H1 (cell line): ENCODE results near the gene ATP6V1F. TPM values are rescaled to one million over a fixed set of nuclear protein-coding genes. Genes with fewer than 3 reads are reported as not detected.

ENCODE experiments used
- RBBP5 ChIP-seq: IDR thresholded peaks from 2 replicates; pipeline ENCODE4 v1.7.1; 2012; ENCODE audit warnings: low read depth, mild to moderate bottlenecking, inconsistent platforms, low read length, moderate library complexity, borderline replicate concordance
- SP1 ChIP-seq: IDR thresholded peaks from 2 replicates; pipeline ENCODE4 v1.6.1; 2011; ENCODE audit warnings: low read depth, low read length
- polyA plus RNA-seq, 7 experiments: library from polyadenylated mRNA; depleted of rRNA in 3 of 7; stranded (reverse) in 5 of 7; unstranded in 2 of 7; fragments of >200 nt in 5 of 7; fragments of 200-250 nt in 2 of 7; gene quantifications; 1 replicate in 5 of 7; 2 replicates in 1 of 7; 4 replicates in 1 of 7; pipeline versions ENCODE4 v1.2.1 to v1.2.3, GENCODE V29; 2011 to 2013; ENCODE audit warnings: missing spikeins in 2 of 7, mixed read lengths in 2 of 7
- total RNA-seq: library from RNA; stranded (reverse); fragmentation: NEBNext Ultra II Directional; extraction: Animal tissue kit (Norgen Biotek cat#: 25700); gene quantifications from 2 replicates; pipeline ENCODE4 v1.2.1, GENCODE V29; 2021

The ATP6V1F gene
- total and polyA plus RNA-seq, 2 of the 8 experiments (the other 6 are each of a cell fraction or from before 2014, with no cell fraction given): 104 to 318 TPM

DNA sequence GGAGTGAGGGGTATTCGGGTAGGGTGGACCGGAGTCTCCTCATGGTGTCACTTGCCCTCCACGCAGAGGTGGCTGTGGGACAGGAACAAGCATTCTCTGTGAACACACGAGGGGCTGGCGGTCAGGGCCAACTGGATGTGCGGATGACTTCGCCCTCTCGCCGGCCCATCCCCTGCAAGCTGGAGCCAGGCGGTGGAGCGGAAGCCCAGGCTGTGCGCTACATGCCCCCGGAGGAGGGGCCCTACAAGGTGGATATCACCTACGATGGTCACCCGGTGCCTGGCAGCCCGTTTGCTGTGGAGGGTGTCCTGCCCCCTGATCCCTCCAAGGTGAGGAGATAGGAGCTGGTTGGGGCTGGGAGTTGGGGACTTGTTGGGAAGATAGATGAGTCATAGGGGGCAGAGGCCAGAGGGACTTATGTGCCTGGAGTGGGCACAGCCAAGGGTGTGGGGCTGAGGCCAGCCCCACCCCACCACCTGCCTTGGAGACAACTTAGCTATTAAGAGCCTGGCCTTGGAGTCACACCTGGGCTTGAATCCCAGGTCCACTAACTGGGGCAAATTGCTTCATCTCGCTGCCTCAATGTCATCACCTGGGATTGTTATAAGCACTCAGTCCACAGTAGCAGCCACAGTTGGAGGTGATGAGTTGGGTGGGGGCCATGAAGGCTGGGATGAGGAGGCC is 18.6 kb upstream of the ATP6V1F start (continued):
- TF ChIP-seq SP1 (no peak), RBBP5 (no peak)
